GM10847 (cell line): Measurements from ENCODE around the gene NHERF2.

Experiments used
- POLR2A ChIP-seq: IDR thresholded peaks from 2 replicates; pipeline ENCODE4 v1.6.1; 2011; ENCODE audit not compliant: insufficient read length; ENCODE audit errors: extremely low read depth

NHERF2 gene

DNA sequence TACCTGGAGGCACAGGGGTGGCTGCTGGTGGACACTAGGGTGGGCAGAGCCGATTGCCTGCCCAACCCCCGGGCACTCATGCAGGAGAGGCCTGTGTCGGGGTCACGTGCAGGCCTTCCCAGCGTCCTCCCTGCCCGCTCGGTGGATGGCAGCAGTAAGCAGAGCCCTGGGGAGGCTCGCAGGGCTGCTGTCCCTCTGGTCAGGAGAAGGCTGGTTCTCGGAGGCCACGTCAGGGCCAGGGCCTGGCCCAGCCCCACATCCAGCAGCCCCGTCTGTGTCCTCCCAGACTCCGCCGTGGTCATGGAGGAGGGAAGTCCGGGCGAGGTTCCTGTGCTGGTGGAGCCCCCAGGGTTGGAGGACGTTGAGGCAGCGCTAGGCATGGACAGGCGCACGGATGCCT lies 56.7 kb downstream of the NHERF2 start:
- no peak for TF ChIP-seq POLR2A

DNA sequence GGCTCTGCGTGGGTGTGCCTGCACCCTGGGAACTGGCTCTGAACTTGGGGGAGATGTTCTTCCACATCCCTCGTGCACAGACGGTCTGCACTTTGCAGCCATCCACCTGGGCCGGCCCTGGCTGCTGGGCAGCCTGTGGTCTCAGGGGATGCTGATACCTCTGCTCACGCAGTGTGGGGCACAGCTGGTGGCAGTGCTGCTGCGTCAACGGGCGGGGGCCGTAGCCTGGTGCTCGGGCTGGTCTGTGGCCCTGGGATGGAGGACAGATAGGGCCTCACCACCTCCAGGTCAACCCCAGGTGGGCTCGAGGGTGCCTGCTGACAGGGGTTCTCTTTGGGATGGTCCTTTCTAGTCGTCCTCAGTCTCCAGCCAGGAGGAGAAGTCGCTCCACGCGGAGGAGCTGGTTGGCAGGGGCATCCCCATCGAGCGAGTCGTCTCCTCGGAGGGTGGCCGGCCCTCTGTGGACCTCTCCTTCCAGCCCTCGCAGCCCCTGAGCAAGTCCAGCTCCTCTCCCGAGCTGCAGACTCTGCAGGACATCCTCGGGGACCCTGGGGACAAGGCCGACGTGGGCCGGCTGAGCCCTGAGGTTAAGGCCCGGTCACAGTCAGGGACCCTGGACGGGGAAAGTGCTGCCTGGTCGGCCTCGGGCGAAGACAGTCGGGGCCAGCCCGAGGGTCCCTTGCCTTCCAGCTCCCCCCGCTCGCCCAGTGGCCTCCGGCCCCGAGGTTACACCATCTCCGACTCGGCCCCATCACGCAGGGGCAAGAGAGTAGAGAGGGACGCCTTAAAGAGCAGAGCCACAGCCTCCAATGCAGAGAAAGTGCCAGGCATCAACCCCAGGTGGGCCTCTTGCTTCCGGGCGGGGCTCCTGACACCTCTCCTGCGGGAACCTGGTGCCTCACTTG lies 57.4 kb downstream of the NHERF2 start:
- no peak for TF ChIP-seq POLR2A

DNA sequence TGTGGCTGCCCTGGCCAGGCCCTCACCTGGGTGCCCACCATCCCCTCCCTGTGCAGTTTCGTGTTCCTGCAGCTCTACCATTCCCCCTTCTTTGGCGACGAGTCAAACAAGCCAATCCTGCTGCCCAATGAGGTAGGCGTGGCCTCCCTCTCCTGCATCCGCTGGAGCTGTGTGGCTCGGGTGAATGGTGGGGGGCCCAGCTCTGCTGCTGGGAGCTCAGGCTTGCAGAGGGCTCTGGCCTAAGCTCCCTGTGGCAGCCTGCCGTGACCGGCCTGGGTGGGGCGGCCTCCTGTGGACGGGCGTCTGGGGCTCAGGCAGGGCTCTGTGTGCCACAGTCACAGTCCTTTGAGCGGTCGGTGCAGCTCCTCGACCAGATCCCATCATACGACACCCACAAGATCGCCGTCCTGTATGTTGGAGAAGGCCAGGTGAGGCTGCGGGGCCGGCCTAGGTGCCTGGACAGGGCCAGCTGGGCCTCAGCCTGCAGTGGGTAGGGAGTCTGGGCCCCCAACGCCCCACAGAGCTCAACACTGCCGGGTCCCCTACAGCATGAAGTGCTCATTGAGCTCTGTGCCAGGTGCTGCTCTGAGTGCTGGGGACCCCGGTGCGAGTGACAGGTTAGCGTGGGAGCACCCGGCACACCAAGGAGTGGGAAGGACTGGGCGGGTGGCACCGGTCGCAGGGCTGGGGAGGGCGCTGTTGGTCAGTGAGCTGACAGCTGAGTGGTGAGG lies 58.4 kb downstream of the NHERF2 start:
- TF ChIP-seq POLR2A, result no peak

DNA sequence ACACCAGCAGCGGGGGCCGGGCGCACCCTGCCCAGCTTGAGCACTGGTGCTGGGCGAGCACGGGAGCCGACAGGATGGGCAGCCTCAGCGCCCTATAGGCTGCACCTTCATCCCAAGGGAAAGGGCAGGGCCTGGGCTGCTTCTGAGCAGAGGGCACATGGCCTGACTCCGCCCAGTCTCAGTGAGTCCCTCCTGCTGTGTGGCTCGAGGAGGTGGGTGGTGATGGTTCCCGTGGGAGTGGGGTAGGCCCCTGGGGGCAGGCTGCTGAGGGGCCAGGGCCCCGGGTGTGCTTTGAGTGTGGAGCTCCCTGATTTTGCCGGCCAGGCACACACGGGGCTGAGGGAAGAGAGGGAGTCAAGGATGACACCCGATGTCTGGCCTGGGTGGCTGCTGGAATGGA lies 59.0 kb downstream of the NHERF2 start:
- TF ChIP-seq POLR2A, result no peak

DNA sequence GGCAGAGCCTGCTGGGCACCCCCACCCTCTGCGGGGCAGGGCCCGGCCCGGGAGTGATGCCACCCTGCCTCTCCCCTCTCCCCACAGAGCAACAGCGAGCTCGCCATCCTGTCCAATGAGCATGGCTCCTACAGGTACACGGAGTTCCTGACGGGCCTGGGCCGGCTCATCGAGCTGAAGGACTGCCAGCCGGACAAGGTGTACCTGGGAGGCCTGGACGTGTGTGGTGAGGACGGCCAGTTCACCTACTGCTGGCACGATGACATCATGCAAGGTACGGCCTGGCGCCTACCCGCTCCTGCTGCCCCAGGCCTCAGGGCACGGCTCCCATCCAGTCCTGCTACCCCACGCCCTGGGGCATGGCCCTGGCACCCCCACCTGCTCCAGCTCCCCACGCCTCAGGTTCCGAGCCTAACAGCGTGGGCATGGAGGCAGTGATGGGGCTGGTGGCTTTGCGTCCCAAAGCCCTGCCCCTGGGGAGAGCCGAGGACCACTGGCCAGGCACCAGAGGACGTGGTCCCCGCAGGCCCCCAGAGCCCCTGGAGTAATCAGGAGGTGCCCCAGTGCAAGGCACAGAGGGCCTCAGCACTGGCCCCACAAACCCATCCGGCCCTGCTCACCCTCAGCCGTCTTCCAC lies 59.5 kb downstream of the NHERF2 start:
- TF ChIP-seq POLR2A, result no peak

DNA sequence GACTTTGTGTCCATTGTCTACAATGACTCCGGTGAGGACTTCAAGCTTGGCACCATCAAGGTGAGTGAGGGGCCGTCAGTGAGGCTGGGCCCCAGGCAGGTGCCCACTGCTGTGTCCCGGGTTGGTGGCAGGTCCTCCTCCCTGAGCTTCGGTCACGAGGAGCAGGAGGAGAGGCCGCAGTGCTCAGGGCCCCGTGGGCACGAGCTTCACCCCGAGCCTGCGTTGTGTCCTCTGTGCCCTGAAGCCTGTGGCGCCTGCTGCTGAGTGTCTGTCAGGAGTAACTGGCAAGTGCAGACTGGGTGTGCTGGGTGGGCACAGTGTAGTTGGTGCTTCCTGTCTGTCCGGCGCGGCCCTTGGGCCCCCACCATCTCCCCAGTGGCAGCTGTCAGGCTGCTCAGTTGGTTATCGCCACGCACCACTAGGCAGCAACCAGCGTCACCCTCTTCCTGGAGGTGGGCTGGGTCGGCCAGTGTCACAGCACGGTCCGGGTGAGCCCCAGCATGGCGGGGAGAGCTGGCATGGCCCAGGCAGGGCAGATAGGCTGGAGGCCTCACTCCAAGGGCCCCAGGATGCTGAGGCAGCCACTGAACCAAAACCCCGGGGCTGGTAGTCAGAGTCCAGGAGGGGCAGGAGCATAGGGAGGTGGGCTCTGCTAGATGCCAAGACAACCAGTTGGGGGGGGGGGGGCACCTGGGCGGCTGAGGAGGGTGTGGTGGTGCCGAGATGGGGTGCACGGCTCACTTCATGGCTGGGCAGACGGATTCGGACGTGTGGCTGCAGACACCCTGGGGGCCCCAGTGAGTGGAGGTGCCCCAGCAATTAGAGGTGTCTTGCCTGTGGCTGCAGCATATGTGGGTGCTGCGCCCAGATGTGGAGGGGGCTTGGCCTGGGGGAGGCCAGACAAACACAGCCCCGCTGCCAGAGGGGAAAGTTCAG lies 60.4 kb downstream of the NHERF2 start:
- no peak for TF ChIP-seq POLR2A

DNA sequence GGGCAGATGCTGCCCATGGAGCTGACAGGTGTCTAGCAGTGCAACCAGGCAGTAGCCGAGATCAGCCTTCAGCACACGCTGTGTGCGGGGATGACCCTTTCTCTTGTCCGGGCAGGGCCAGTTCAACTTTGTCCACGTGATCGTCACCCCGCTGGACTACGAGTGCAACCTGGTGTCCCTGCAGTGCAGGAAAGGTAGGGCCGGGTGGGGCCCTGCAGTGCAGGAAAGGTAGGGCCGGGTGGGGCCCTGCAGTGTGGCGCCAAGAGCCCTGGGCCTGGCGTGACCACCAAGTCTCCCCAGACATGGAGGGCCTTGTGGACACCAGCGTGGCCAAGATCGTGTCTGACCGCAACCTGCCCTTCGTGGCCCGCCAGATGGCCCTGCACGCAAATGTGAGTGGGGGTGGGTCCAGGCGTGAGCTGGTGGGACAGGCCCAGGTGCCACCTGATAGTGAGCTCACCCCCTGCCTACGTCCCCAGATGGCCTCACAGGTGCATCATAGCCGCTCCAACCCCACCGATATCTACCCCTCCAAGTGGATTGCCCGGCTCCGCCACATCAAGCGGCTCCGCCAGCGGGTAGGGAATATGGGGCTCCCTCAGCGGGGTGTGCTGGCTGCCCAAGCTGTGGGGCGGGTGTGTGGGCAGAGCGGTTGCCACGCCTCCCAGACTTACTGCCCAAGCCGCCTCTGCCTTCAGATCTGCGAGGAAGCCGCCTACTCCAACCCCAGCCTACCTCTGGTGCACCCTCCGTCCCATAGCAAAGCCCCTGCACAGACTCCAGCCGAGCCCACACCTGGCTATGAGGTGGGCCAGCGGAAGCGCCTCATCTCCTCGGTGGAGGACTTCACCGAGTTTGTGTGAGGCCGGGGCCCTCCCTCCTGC lies 61.3 kb downstream of the NHERF2 start:
- no peak for TF ChIP-seq POLR2A
